HepG2 (cell line): ENCODE results near the gene NLGN2. TPM values are rescaled to one million over a fixed set of nuclear protein-coding genes. Genes with fewer than 3 reads are reported as not detected.

ENCODE experiments used
- ATAC-seq: fragments of 200-7000 bp; cut with Tn5 transposase; 3 replicates; pipeline ENCODE4 v1.9.1; 2020; ENCODE audit warnings: mild to moderate bottlenecking, moderate library complexity
- BruUV-seq: library from RNA; stranded (reverse); fragments of 400-500 nt; replicated peaks from 2 replicates; lab custom pipeline; 2021; lab: Mats Ljungman, UMichigan
- CTCF ChIA-PET: fragments of 300-600 bp; formaldehyde crosslinking; extraction: SDS; loops from one replicate; lab custom pipeline; 2021; ENCODE audit warnings: low total read pairs, inconsistent platforms, low intra/inter-chr PET ratio; lab: Yijun Ruan, JAX
- POLR2A ChIA-PET: fragments of 350-600 bp; sonication (Branson Sonifier 250); formaldehyde crosslinking; loops from one replicate; lab custom pipeline; 2020; ENCODE audit warnings: antibody characterized with exemption, inconsistent platforms; lab: Yijun Ruan, JAX
- DNase-seq: peaks from one replicate; pipeline ENCODE4 v3.0.0-alpha.2; 2015; ENCODE audit warnings: low spot score
- FAIRE-seq: peaks from 3 replicates; lab custom pipeline; 2011; peaks lifted over from hg19 to GRCh38; lab: Jason Lieb, UNC
- H2AFZ ChIP-seq: one replicate; pipeline ENCODE4 v1.6.1; 2011; ENCODE audit warnings: low read length, inconsistent platforms
- H3K27ac ChIP-seq: fragments of 300-600 bp; 3 replicates; pipeline ENCODE4 v1.8.0; 2011; ENCODE audit warnings: mixed run types, mild to moderate bottlenecking, mixed read lengths, low read length, inconsistent platforms; ENCODE audit not compliant: insufficient read depth; ENCODE audit errors: extremely low read length
- H3K27me3 ChIP-seq, 2 experiments: fragments of 200-600 bp in 1 of 2; 2 replicates in 1 of 2; 3 replicates in 1 of 2; pipeline versions ENCODE4 v1.6.0 to v1.8.0; 2011; ENCODE audit warnings: low read length in 2 of 2, mild to moderate bottlenecking in 2 of 2, moderate library complexity in 2 of 2, inconsistent platforms in 1 of 2; ENCODE audit not compliant: insufficient read depth in 2 of 2, control insufficient read depth in 1 of 2
- H3K36me3 ChIP-seq, 2 experiments: fragments of 200-600 bp in 1 of 2; replicated peaks in 1 of 2; 2 replicates in 1 of 2; 3 replicates in 1 of 2; pipeline versions ENCODE4 v1.5.1 to v1.8.0; 2011; ENCODE audit warnings: low read length in 2 of 2, inconsistent platforms in 1 of 2; ENCODE audit not compliant: insufficient read depth in 2 of 2, control insufficient read depth in 1 of 2
- H3K4me1 ChIP-seq: 2 replicates; pipeline ENCODE4 v1.5.1; 2012; ENCODE audit warnings: low read length, inconsistent platforms; ENCODE audit not compliant: insufficient read depth
- H3K4me2 ChIP-seq: 2 replicates; pipeline ENCODE4 v1.6.0; 2011; ENCODE audit warnings: low read depth, low read length, inconsistent platforms
- H3K4me3 ChIP-seq, 3 experiments: fragments of 200-600 bp in 1 of 3; sonication (generic), shearing (Covaris generic) in 1 of 3; replicated peaks in 1 of 3; 2 replicates each; pipeline ENCODE4 v1.5.1; 2011 to 2016; ENCODE audit warnings: low read length in 3 of 3, inconsistent platforms in 2 of 3, low read depth in 2 of 3, mild to moderate bottlenecking in 2 of 3, control low read depth in 1 of 3, mixed read lengths in 1 of 3; ENCODE audit not compliant: insufficient read depth in 1 of 3
- H3K79me2 ChIP-seq: one replicate; pipeline ENCODE4 v1.6.1; 2011; ENCODE audit warnings: low read length, inconsistent platforms; ENCODE audit not compliant: insufficient read depth
- H3K9ac ChIP-seq: 2 replicates; pipeline ENCODE4 v1.6.0; 2011; ENCODE audit warnings: mild to moderate bottlenecking, low read depth, low read length, inconsistent platforms; ENCODE audit not compliant: insufficient read depth
- H3K9me3 ChIP-seq: 2 replicates; pipeline ENCODE4 v1.5.1; 2012; ENCODE audit warnings: mild to moderate bottlenecking, low read length
- H4K20me1 ChIP-seq: 2 replicates; pipeline ENCODE4 v1.6.0; 2011; ENCODE audit warnings: inconsistent platforms, mild to moderate bottlenecking, low read length, moderate library complexity; ENCODE audit not compliant: insufficient read depth
- ARHGAP35 ChIP-seq: sonication (generic); formaldehyde crosslinking; IDR thresholded peaks from 2 replicates; pipeline ENCODE4 v1.9.0; 2022; ENCODE audit warnings: mild to moderate bottlenecking, inconsistent platforms, moderate library complexity, missing genetic modification reagents, borderline replicate concordance
- MIER2 ChIP-seq: IDR thresholded peaks from 2 replicates; pipeline ENCODE4 v1.6.1; 2016; ENCODE audit warnings: missing biosample characterization, missing genetic modification reagents
- PHF8 ChIP-seq: sonication (generic); formaldehyde crosslinking; IDR thresholded peaks from 2 replicates; pipeline ENCODE4 v1.5.0; 2020; ENCODE audit warnings: missing genetic modification reagents
- RCOR2 ChIP-seq: IDR thresholded peaks from 2 replicates; pipeline ENCODE4 v1.6.1; 2016; ENCODE audit warnings: missing biosample characterization, missing genetic modification reagents
- SMAD3 ChIP-seq: sonication (generic); formaldehyde crosslinking; IDR thresholded peaks from 2 replicates; pipeline ENCODE4 v1.4.0; 2020; ENCODE audit warnings: missing genetic modification reagents
- TSC22D2 ChIP-seq: sonication (generic); formaldehyde crosslinking; IDR thresholded peaks from 2 replicates; pipeline ENCODE4 v1.5.1; 2020; ENCODE audit warnings: missing genetic modification reagents, mild to moderate bottlenecking, borderline replicate concordance
- ZBTB37 ChIP-seq: sonication (generic); formaldehyde crosslinking; IDR thresholded peaks from 2 replicates; pipeline ENCODE4 v1.4.0; 2020; ENCODE audit warnings: mild to moderate bottlenecking, missing genetic modification reagents
- ZNF749 ChIP-seq: sonication (generic); formaldehyde crosslinking; IDR thresholded peaks from 2 replicates; pipeline ENCODE4 v1.8.0; 2022; ENCODE audit warnings: mild to moderate bottlenecking, missing genetic modification reagents, moderate library complexity, borderline replicate concordance
- WGBS: methylation state at CpG from one replicate; pipeline ENCODE4 v1.1.6; 2017; ENCODE audit warnings: low lambda C conversion rate; 5-methylcytosine and 5-hydroxymethylcytosine counted together
- in situ Hi-C: cut with HindIII; loops from 2 replicates; pipeline ENCODE4 v1.10.0; 2017; ENCODE audit warnings: low pct_unique_long_range_greater_than_20kb; ENCODE audit not compliant: extremely low pct_ligation_motif_present
- intact Hi-C: fragments of 100-400 bp; cut with micrococcal nuclease; formaldehyde crosslinking; loops from one replicate; pipeline ENCODE4 v1.10.0; 2022; ENCODE audit not compliant: unreplicated experiment
- polyA plus RNA-seq, 8 experiments: library from polyadenylated mRNA; depleted of rRNA in 3 of 8; stranded (reverse) in 7 of 8; unstranded in 1 of 8; fragments of >200 nt; fragmentation: Illumina TruSeq in 4 of 8; extraction: Trizol in 4 of 8; gene quantifications; 2 replicates each; pipeline versions ENCODE4 v1.2.1 to v1.2.3, GENCODE V29; 2011 to 2016; ENCODE audit warnings: low read depth in 4 of 8, missing spikeins in 1 of 8, mixed read lengths in 1 of 8; ENCODE audit not compliant: insufficient read depth in 1 of 8
- total RNA-seq, 5 experiments: library from RNA; depleted of rRNA; stranded (reverse); fragments of >200 nt; fragmentation: Illumina TruSeq; extraction: Trizol; gene quantifications; 2 replicates each; pipeline ENCODE4 v1.2.3, GENCODE V29; 2016; ENCODE audit warnings: low read depth in 1 of 5

Gene NLGN2
- total and polyA plus RNA-seq, 2 of the 13 experiments (the other 11 are each of a cell fraction or from before 2014, with no cell fraction given): 1.9 to 11.0 TPM

- TF ChIP-seq ZBTB37 (CRISPR knock-in tag) (no peak), MIER2 (CRISPR knock-in tag) (no peak), PHF8 (CRISPR knock-in tag) (no peak), SMAD3 (CRISPR knock-in tag) (no peak)
Measured at GRCh38 chr17:7441266-7441665, 33.6 kb downstream of the NLGN2 start (continued).

GRCh38 chr17:7442142-7442541, 34.5 kb downstream of the NLGN2 start:
- WGBS: 48% methylated on average over 2 of the region's 2 CpGs
- in situ Hi-C loops: no loop called here
- POLR2A ChIA-PET: interaction anchor here (1.3 kb wide), 1 partner anchor 33 kb away, joined by 11 read pairs; no protein-coding TSS in a partner anchor

More at GRCh38 chr17:7442142-7442541, 34.5 kb downstream of the NLGN2 start:
- H3K9me3 ChIP-seq: no peaks in the 10 kb centered on the region
- no peaks in the 10 kb centered on the region for H3K36me3 ChIP-seq
- no peak overlapping the region for H3K27ac ChIP-seq
- FAIRE-seq (no peak), ATAC-seq (no peak), DNase-seq (no peak)
- H3K4me3 ChIP-seq: no peak overlapping the region
- CTCF ChIA-PET: no interaction called here
- no peak overlapping the region for H2AFZ ChIP-seq
- H3K4me2 ChIP-seq: no peak overlapping the region
- no peaks in the 10 kb centered on the region for H3K79me2 ChIP-seq
- peaks cover 57% of the 10 kb centered on the region for H3K4me1 ChIP-seq
- peaks cover 6 to 27% of the 10 kb centered on the region in 2 experiments; a peak in 4 of 5 replicates for H3K27me3 ChIP-seq
- no peak overlapping the region for H3K9ac ChIP-seq
- intact Hi-C loops: no loop called here
- TF ChIP-seq RCOR2 (no peak), TSC22D2 (CRISPR knock-in tag) (no peak), ARHGAP35 (CRISPR knock-in tag) (no peak), ZNF749 (CRISPR knock-in tag) (no peak)
- H4K20me1 ChIP-seq: no peaks in the 10 kb centered on the region
- BruUV-seq: no TSS peak
